ENCODE results near the gene PRUNE2.
"Not testable (repeated sequence)": the region's sequence is repeated elsewhere in the genome, so short reads cannot be mapped to it uniquely, and the experiment has no call there.

PRUNE2 gene

DNA sequence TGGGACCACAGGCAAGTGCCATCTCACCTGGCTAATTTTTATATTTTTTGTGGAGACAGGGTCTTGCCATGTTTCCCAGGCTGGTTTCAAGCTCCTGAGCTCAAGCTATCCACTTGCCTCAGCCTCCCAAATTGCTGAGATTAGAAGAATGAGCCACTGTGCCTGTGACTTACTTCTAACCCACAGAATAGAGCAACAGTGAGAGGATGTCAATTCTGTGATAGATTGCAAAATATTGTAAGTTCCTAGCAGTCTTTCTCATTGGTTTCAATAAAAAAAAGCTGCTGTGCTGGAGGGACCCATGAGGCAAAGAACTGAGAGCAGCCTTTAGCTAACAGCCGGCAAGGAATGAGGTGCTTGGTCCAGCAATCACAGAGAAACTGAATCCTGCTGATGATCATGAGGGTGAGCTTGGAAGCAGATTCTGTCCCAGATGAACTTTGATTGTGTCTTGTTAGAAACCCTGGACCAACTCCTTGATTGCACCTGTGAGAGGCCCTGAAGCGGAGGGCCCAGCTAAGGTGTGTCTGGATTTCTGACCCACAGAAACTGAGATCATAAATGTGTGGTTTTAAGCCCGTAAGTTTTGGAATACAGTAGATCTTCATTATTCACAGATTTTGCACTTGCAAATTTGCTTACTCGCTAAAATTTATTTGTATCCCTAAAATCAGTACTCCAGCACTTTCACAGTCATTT is 297.2 kb downstream of the PRUNE2 start:
- Mint-ChIP-seq H3K4me1 (ENCODE audit: low read depth) (peaks cover 58% of the 10 kb centered on the region), H3K9me3 (no peaks in the 10 kb centered on the region), H3K4me3 (no peak overlapping the region), H3K36me3 (ENCODE audit: low read depth) (peaks cover 18% of the 10 kb centered on the region), H3K27ac (peak overlapping the region; percentile 71), H3K27me3 (no peaks in the 10 kb centered on the region)
- intact Hi-C loops (cut with micrococcal nuclease), result no loop called here

DNA sequence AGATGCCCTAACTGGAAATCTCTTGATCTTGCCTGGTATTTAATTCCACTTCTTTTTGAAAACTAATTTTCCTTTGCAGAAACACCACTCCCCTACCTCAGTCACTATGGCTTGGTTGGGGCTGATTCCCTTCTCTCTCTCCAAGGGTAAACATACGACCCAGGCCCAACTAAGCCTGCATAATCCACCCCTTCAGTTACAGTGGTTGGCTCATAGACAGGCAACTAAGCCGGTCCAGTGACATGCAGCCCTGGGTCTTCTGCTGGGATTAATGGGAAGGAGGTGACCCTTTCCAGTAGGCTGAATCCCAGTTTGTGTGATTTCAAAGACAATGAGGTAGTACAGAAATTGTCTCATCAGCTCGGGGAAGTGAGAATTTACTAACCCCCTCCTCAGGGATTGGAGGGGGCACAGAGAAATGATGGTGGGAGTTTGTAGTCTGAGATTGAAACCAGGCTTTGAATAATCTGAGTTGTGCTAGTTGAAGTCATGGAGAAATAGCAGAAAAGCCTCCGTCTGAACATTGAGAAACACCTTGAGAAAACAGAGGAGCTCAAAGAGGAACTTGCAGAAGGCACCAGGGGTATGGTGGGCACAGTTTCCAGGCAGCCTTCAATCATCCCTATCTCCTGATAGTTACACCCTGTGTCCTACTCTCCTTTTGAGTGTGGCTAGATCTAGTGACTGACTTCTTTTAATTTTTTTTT is 298.0 kb downstream of the PRUNE2 start:
- H3K4me3 Mint-ChIP-seq, result no peak overlapping the region
- peaks cover 61% of the 10 kb centered on the region for H3K4me1 Mint-ChIP-seq (ENCODE audit: low read depth)
- intact Hi-C loops (cut with micrococcal nuclease), result no loop called here
- no peaks in the 10 kb centered on the region for H3K27me3 Mint-ChIP-seq
- H3K36me3 Mint-ChIP-seq (ENCODE audit: low read depth), result peaks cover 21% of the 10 kb centered on the region
- no peaks in the 10 kb centered on the region for H3K9me3 Mint-ChIP-seq
- peak overlapping the region; percentile 32 for H3K27ac Mint-ChIP-seq

DNA sequence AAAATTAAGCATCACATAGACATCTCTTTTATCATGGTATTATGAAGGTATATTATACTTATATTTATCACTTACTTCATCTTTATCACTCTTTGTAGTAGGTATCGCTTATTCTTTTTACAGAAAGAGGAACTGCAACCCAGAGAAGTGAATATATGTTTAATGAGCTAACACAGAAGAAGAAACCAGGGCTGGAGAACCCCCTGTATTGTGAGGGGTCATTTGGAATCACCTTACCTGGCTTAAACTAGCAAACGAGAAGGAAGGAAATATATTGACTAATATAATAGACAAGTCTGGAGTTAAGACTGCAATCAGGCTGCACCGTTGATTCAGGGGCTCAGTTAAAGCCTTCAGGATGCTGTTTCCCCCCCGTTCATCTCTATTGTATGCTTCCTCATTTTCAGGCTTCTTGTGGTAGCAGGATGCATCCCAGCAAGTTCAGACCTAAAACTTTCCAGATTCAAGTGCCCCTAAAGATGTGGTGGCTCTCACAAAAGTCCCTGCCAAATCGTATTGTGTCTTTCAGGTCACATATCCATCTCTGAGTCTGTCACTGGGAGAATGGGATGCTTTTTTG is 300.5 kb downstream of the PRUNE2 start:
- Mint-ChIP-seq H3K4me1 (ENCODE audit: low read depth) (peaks cover 43% of the 10 kb centered on the region), H3K36me3 (ENCODE audit: low read depth) (peaks cover 14% of the 10 kb centered on the region), H3K9me3 (no peaks in the 10 kb centered on the region), H3K27me3 (no peaks in the 10 kb centered on the region), H3K4me3 (no peak overlapping the region), H3K27ac (no peak overlapping the region)
- intact Hi-C loops (cut with micrococcal nuclease), result no loop called here

DNA sequence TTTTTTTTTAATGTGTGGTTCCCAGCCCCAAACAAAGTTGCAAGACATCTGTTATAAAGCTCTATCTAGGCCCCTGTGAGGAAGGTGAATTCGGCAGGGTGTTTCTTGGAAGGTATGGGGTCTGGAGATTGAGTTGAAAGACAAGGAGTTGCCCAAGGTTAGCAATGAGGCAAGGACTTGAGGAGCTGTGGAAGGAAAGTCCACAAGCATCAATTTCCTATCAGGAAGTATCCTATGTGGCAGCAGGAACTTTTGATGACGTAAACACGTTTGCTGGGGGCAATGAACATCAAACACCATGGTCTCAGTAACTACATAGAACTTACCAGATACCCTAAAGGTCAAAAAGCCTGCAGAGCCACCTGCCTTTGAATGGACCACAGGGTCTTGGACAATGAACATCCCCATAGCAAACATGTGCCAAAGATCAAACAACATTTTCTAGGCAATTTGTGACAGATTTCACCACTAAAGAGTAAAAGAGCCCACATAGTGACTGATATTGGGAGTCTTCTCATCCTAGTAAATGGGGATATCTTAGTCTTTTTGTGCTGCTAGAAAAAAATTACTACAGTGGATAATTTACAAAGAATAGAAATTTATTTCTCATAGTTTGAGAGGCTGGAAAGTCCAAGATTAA is 301.9 kb downstream of the PRUNE2 start:
- intact Hi-C loops (cut with micrococcal nuclease), result no loop called here
- Mint-ChIP-seq H3K4me3 (no peak overlapping the region), H3K27me3 (no peaks in the 10 kb centered on the region), H3K4me1 (ENCODE audit: low read depth) (peaks cover 29% of the 10 kb centered on the region), H3K27ac (peak overlapping the region; percentile 42), H3K9me3 (no peaks in the 10 kb centered on the region), H3K36me3 (ENCODE audit: low read depth) (peaks cover 10% of the 10 kb centered on the region)

DNA sequence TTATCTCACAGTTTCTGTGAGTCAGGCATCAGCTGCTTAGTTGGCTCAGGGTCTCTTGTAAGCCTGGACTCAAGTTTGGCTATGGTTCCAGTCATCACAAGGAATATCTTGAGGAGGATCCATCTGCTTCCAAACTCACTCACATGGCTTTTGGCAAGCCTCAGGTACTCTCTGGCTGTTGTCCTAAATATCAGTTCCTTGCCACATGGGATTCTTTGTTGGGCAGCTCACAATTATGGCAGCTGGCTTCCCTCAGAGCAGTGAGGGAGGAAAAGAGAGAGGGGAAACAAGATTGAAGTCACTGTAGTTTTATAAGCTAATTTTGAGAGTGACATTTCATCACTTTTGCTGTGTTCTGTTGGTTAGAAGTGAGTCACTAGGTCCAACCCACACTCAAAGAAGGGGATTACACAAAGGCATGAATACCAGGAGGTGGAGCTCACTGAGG is 302.4 kb downstream of the PRUNE2 start:
- intact Hi-C loops (cut with micrococcal nuclease), result no loop called here
- Mint-ChIP-seq H3K4me1 (ENCODE audit: low read depth) (peaks cover 29% of the 10 kb centered on the region), H3K27me3 (no peaks in the 10 kb centered on the region), H3K4me3 (no peak overlapping the region), H3K36me3 (ENCODE audit: low read depth) (peaks cover 5% of the 10 kb centered on the region), H3K27ac (peak overlapping the region; percentile 42), H3K9me3 (no peaks in the 10 kb centered on the region)

DNA sequence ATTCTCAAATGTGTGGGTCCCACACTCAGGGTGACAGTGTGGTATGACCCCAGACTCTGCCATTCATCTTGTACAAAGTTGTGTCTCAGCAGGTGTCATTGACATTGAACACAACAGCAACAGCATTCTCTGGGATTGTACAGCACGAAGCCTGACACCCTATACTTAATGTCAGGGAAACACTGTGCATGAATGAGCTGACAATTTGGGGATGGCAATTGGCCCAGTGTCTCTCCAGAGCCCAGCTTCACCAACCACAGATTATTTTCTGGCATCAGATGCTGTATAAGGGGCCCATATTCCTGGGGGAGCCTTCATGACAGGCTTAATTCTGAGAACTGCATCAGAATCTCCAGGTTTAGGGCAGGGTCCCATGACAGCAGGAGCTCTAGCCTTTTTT is 303.7 kb downstream of the PRUNE2 start:
- Mint-ChIP-seq H3K27ac (no peak overlapping the region), H3K4me1 (ENCODE audit: low read depth) (peaks cover 21% of the 10 kb centered on the region), H3K4me3 (no peak overlapping the region), H3K36me3 (ENCODE audit: low read depth) (peaks cover 5% of the 10 kb centered on the region), H3K27me3 (no peaks in the 10 kb centered on the region), H3K9me3 (no peaks in the 10 kb centered on the region)
- intact Hi-C loops (cut with micrococcal nuclease), result no loop called here

DNA sequence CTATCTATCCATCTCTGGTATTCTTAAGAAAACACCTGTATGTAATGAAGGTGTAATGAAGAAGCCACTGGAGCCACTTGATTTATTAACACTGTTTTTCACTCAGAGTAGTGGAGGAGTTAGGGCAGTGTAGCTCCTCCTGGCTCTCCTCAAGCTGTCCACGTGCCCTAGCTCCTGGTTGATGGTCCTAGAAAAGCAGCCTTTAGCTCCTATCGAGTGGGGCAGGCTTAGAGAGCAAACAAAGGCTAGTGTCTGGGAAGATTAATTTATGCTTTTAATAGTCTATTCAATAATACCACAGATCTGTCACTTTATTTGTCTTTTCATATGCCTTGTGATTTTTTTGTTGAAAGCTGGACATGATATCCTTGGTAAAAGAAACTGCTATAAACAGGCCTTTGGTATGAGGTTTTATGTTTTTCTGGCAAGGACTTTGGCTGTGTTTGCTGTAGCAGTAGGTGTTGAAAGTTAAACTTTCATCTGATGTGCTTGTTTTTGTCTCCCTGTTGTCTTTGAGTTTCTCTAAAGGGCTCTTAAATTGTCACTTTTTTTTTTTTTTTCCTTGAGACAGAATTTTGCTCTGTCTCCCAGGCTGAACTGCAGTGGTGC is 305.8 kb downstream of the PRUNE2 start:
- H3K4me3 Mint-ChIP-seq, result no peak overlapping the region
- peaks cover 20% of the 10 kb centered on the region for H3K4me1 Mint-ChIP-seq (ENCODE audit: low read depth)
- H3K27ac Mint-ChIP-seq, result no peak overlapping the region
- H3K9me3 Mint-ChIP-seq, result no peaks in the 10 kb centered on the region
- H3K27me3 Mint-ChIP-seq, result no peaks in the 10 kb centered on the region
- intact Hi-C loops (cut with micrococcal nuclease), result no loop called here
- H3K36me3 Mint-ChIP-seq (ENCODE audit: low read depth), result peaks cover 5% of the 10 kb centered on the region

DNA sequence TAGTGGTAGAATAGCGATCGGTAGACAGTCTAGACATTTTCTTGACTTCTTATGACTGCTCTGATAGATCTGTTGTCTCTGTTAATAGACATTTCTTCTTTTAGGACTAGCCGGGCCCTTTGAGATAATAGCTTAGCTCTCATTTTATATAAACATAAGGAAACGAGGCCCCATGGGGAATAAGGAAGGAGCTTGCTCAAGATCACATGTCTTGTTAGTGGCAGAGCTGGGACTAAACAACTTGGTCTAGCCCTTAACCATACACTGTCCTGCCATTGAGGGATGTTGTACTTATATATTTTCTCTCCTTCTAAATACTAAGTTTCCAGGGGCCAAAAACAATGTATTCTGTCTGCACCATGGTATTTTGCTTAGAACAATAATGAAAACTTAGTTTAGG is 306.9 kb downstream of the PRUNE2 start:
- Mint-ChIP-seq H3K27me3 (no peaks in the 10 kb centered on the region), H3K4me1 (ENCODE audit: low read depth) (peaks cover 24% of the 10 kb centered on the region), H3K4me3 (no peak overlapping the region), H3K9me3 (no peaks in the 10 kb centered on the region), H3K27ac (no peak overlapping the region), H3K36me3 (ENCODE audit: low read depth) (peaks cover 5% of the 10 kb centered on the region)
- intact Hi-C loops (cut with micrococcal nuclease), result loop anchor here (5.0 kb wide), 2 partner anchors 37 to 53 kb away; no protein-coding TSS in a partner anchor

DNA sequence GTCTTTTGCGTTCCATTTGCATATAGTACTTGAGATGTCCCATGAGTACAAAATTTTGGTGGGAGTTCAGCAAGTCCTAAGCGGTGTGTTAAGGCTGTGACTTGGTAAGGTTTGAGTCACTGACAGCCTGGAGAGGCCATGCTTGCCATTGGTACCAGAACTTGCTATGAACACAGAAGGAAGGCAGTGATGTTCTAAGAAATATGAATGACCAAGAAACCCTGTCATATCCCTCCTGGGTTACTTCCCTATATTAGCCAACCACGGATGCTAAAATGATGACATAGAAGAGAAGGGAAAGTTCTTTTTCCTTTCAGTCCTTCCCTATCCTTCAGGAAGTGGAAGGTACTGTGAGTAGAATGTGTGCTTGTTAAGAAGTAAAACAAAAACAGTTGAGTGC is 310.3 kb downstream of the PRUNE2 start:
- Mint-ChIP-seq H3K4me1 (ENCODE audit: low read depth) (peaks cover 47% of the 10 kb centered on the region), H3K4me3 (no peak overlapping the region), H3K27me3 (no peaks in the 10 kb centered on the region), H3K9me3 (no peaks in the 10 kb centered on the region), H3K27ac (peak overlapping the region; percentile 63), H3K36me3 (ENCODE audit: low read depth) (no peaks in the 10 kb centered on the region)
- intact Hi-C loops (cut with micrococcal nuclease), result loop anchor here (1.0 to 5.0 kb wide), 3 partner anchors 15 to 57 kb away; no protein-coding TSS in a partner anchor

DNA sequence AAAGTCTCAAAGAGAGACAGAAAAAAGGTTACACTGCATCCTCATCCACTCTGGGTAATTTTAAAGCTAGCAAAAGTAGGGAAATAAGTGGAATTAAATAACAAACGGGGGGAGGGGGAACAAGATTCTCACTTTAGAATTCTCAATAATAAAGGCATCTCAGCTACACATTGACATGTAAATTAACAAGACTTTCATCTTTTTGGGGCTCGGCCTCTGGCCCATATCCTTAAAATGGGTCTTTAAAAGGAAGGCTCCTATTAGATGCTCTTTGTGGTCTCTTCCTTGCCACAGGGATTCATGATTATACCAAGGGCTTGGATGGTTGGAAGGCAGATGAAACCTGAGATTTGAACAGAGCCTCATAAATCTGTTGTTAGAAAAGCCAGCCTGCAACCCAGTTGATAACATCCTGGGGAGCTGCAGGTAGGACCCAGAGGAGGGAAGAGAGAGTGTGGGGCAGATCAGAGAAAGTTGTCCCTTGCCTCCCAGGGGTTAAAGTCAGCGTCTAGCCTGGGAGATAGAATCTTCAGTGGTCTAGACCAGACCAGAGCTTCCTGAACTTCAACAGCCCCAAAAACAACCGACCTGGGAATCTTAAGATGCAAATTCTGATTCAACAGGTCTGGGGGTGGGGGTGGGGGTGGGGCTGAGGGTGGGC is 311.0 kb downstream of the PRUNE2 start:
- no peak overlapping the region for H3K4me3 Mint-ChIP-seq
- H3K27me3 Mint-ChIP-seq, result no peaks in the 10 kb centered on the region
- no peaks in the 10 kb centered on the region for H3K36me3 Mint-ChIP-seq (ENCODE audit: low read depth)
- H3K27ac Mint-ChIP-seq, result peak overlapping the region; percentile 63
- peaks cover 50% of the 10 kb centered on the region for H3K4me1 Mint-ChIP-seq (ENCODE audit: low read depth)
- intact Hi-C loops (cut with micrococcal nuclease), result loop anchor here (1.0 to 5.0 kb wide), 3 partner anchors 15 to 57 kb away; no protein-coding TSS in a partner anchor
- H3K9me3 Mint-ChIP-seq, result no peaks in the 10 kb centered on the region

DNA sequence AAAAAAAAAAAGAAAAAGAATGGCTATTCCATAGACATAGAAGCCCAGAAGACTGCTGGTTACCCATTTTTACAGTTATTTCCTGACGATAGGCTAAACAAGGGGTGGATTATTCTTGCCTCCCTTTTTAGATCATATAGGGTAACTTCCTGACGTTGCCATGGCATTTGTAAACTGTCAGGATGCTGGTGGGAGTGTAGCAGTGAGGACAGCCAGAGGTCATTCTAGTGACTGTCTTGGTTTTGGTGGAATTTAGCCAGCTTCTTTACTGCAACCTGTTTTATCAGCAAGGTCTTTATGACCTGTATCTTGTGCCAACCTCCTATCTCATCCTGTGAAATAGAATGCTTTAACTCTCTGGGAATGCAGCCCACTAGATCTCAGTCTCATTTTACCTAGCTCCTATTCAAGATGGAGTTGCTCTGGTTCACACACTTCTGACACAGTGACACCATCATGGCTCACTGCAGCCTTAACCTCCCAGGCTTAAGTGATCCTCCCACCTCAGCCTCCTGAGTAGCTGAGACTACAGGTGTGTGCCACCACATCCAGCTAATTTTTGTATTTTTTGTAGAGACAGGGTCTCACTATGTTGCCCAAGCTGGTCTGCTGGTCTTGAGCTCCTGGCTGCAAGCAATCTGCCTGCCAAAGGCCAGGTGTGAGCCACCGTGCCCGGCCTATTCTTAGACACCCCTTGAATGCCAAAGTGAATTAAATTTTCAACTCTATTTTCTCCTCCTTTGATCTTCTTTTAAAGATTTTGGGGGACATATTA is 311.8 kb downstream of the PRUNE2 start:
- H3K4me3 Mint-ChIP-seq; H3K36me3 Mint-ChIP-seq (ENCODE audit: low read depth); H3K9me3 Mint-ChIP-seq; H3K27me3 Mint-ChIP-seq; intact Hi-C loops (cut with micrococcal nuclease): not testable (repeated sequence)
- peak overlapping the region; percentile 63 for H3K27ac Mint-ChIP-seq
- H3K4me1 Mint-ChIP-seq (ENCODE audit: low read depth), result peaks cover 50% of the 10 kb centered on the region

DNA sequence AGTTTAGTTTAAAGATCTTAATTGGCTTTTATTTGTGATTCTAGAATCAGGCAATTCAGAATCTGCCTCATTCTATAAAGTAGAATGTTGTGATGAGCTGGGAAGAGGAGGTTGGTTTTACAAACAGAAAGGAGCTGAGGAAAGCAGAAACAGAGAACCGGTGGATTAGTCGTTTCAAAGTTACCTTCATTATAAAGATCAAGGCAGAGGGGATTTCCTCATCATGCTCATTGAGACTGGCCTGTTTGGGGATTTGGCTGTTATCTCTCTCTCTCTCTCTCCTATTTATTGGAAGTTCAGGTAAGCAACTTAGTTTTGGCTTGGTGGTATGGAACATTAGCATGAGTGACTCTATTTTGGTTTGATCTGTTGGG is 313.0 kb downstream of the PRUNE2 start:
- Mint-ChIP-seq H3K27ac (peak overlapping the region; percentile 67), H3K4me3 (peak overlapping the region; percentile 36)

More for the DNA sequence above, 313.0 kb downstream of the PRUNE2 start:
- Mint-ChIP-seq H3K36me3 (ENCODE audit: low read depth) (no peaks in the 10 kb centered on the region), H3K4me1 (ENCODE audit: low read depth) (peaks cover 48% of the 10 kb centered on the region), H3K9me3 (no peaks in the 10 kb centered on the region), H3K27me3 (no peaks in the 10 kb centered on the region)
- intact Hi-C loops (cut with micrococcal nuclease), result no loop called here
